K562 (cell line): Measurements from ENCODE around the gene MAML1. TPM values are rescaled to one million over a fixed set of nuclear protein-coding genes. Genes with fewer than 3 reads are reported as not detected.
A peak's percentile ranks its signal among the peaks of the same experiment; 100 is the strongest.

Experiments
- EGR1 ChIP-seq: fragments of 450-650 bp; conservative IDR thresholded peaks from 2 replicates; pipeline ENCODE4 v1.6.1; 2017; ENCODE audit warnings: mild to moderate bottlenecking
- FOXJ2 ChIP-seq: fragments of 200-800 bp; sonication (Bioruptor generic); IDR thresholded peaks from 2 replicates; pipeline ENCODE4 v1.6.1; 2016; ENCODE audit warnings: missing genetic modification characterization, missing compliant biosample characterization
- JUNB ChIP-seq: fragments of 450-650 bp; formaldehyde crosslinking; conservative IDR thresholded peaks from 2 replicates; pipeline ENCODE4 v1.4.0; 2020; ENCODE audit warnings: mild to moderate bottlenecking
- NFXL1 ChIP-seq: fragments of 450-650 bp; formaldehyde crosslinking; IDR thresholded peaks from 2 replicates; pipeline ENCODE4 v1.4.0; 2021; ENCODE audit warnings: mild to moderate bottlenecking
- POLR2H ChIP-seq: IDR thresholded peaks from 2 replicates; pipeline ENCODE4 v1.6.1; 2016; ENCODE audit warnings: missing genetic modification characterization, low read depth, mild to moderate bottlenecking, control low read depth, missing compliant biosample characterization, moderate library complexity
- RBFOX2 ChIP-seq: fragments of 200-400 bp; formaldehyde crosslinking; IDR thresholded peaks from 2 replicates; pipeline ENCODE4 v1.6.1; 2017; ENCODE audit warnings: low read depth, mild to moderate bottlenecking, low read length, moderate library complexity
- ZNF197 ChIP-seq: fragments of 200-800 bp; sonication (Bioruptor generic); IDR thresholded peaks from 2 replicates; pipeline ENCODE4 v1.6.1; 2016; ENCODE audit warnings: low read depth, missing genetic modification characterization, missing compliant biosample characterization
- polyA plus RNA-seq, 8 experiments: library from polyadenylated mRNA; depleted of rRNA in 4 of 8; stranded (reverse) in 5 of 8; unstranded in 3 of 8; fragments of >200 nt; fragmentation: Nextera tagmentation in 2 of 8; fragmentation: Illumina TruSeq in 1 of 8; extraction: Ambion mirVana in 2 of 8; extraction: Trizol in 1 of 8; gene quantifications; 2 replicates each; pipeline versions ENCODE4 v1.2.1 to v1.2.3, GENCODE V29; 2011 to 2014; ENCODE audit warnings: inconsistent platforms in 1 of 8, missing spikeins in 1 of 8
- total RNA-seq, 7 experiments: library from RNA; depleted of rRNA in 6 of 7; stranded (reverse); fragments of >200 nt in 6 of 7; fragmentation: Illumina TruSeq in 2 of 7; extraction: Trizol in 2 of 7; gene quantifications; 2 replicates each; pipeline versions ENCODE4 v1.2.1 to v1.2.3, GENCODE V29; 2011 to 2021; ENCODE audit warnings: low replicate concordance in 1 of 7
- TF ChIP-seq, protein P1 (sequence below): fragments of 450-650 bp; IDR thresholded peaks from 2 replicates; pipeline ENCODE4 v1.6.1; 2016; ENCODE audit warnings: mild to moderate bottlenecking, moderate library complexity
- TF ChIP-seq, protein P2 (sequence below): fragments of 200-800 bp; sonication (Bioruptor generic); IDR thresholded peaks from 2 replicates; pipeline ENCODE4 v1.6.1; 2017; ENCODE audit warnings: missing genetic modification characterization, missing compliant biosample characterization
- TF ChIP-seq, protein P3 (sequence below): fragments of 450-650 bp; IDR thresholded peaks from 2 replicates; pipeline ENCODE4 v1.6.1; 2018; ENCODE audit not compliant: partially characterized antibody

The MAML1 gene
- total and polyA plus RNA-seq, 9 of the 15 experiments (the other 6 are each of a cell fraction or from before 2014, with no cell fraction given), result 0.32 to 18.4 (median 7.0) TPM

DNA sequence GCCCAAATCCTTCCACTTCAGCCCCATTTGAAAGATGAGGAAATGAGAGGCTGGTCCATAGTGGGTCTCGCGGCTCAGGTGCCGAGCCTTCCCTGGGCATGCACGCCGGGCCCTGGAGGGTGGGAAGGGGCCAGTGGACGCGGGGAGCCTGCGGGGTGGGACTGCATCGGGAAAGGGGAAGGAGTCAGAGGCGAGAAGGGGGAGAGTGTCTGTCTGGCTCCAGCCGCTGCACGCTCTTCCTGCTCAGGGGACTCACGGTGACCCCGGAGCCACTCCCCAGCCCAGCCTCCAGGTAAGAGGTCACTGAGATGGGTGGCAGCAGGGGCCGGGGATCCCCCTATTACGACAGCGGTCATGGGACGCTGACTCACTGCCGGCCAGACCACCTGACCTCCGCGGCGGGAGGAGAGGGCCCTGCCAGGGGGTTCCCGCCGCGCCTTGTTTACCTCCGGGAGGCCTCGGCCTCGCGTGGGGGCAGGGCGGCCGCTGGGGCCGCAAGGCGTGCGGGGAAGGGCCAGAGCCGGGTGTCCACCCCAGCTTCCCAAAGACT lies 86.2 kb downstream of the MAML1 start (continued):
- TF ChIP-seq, protein P1, sequence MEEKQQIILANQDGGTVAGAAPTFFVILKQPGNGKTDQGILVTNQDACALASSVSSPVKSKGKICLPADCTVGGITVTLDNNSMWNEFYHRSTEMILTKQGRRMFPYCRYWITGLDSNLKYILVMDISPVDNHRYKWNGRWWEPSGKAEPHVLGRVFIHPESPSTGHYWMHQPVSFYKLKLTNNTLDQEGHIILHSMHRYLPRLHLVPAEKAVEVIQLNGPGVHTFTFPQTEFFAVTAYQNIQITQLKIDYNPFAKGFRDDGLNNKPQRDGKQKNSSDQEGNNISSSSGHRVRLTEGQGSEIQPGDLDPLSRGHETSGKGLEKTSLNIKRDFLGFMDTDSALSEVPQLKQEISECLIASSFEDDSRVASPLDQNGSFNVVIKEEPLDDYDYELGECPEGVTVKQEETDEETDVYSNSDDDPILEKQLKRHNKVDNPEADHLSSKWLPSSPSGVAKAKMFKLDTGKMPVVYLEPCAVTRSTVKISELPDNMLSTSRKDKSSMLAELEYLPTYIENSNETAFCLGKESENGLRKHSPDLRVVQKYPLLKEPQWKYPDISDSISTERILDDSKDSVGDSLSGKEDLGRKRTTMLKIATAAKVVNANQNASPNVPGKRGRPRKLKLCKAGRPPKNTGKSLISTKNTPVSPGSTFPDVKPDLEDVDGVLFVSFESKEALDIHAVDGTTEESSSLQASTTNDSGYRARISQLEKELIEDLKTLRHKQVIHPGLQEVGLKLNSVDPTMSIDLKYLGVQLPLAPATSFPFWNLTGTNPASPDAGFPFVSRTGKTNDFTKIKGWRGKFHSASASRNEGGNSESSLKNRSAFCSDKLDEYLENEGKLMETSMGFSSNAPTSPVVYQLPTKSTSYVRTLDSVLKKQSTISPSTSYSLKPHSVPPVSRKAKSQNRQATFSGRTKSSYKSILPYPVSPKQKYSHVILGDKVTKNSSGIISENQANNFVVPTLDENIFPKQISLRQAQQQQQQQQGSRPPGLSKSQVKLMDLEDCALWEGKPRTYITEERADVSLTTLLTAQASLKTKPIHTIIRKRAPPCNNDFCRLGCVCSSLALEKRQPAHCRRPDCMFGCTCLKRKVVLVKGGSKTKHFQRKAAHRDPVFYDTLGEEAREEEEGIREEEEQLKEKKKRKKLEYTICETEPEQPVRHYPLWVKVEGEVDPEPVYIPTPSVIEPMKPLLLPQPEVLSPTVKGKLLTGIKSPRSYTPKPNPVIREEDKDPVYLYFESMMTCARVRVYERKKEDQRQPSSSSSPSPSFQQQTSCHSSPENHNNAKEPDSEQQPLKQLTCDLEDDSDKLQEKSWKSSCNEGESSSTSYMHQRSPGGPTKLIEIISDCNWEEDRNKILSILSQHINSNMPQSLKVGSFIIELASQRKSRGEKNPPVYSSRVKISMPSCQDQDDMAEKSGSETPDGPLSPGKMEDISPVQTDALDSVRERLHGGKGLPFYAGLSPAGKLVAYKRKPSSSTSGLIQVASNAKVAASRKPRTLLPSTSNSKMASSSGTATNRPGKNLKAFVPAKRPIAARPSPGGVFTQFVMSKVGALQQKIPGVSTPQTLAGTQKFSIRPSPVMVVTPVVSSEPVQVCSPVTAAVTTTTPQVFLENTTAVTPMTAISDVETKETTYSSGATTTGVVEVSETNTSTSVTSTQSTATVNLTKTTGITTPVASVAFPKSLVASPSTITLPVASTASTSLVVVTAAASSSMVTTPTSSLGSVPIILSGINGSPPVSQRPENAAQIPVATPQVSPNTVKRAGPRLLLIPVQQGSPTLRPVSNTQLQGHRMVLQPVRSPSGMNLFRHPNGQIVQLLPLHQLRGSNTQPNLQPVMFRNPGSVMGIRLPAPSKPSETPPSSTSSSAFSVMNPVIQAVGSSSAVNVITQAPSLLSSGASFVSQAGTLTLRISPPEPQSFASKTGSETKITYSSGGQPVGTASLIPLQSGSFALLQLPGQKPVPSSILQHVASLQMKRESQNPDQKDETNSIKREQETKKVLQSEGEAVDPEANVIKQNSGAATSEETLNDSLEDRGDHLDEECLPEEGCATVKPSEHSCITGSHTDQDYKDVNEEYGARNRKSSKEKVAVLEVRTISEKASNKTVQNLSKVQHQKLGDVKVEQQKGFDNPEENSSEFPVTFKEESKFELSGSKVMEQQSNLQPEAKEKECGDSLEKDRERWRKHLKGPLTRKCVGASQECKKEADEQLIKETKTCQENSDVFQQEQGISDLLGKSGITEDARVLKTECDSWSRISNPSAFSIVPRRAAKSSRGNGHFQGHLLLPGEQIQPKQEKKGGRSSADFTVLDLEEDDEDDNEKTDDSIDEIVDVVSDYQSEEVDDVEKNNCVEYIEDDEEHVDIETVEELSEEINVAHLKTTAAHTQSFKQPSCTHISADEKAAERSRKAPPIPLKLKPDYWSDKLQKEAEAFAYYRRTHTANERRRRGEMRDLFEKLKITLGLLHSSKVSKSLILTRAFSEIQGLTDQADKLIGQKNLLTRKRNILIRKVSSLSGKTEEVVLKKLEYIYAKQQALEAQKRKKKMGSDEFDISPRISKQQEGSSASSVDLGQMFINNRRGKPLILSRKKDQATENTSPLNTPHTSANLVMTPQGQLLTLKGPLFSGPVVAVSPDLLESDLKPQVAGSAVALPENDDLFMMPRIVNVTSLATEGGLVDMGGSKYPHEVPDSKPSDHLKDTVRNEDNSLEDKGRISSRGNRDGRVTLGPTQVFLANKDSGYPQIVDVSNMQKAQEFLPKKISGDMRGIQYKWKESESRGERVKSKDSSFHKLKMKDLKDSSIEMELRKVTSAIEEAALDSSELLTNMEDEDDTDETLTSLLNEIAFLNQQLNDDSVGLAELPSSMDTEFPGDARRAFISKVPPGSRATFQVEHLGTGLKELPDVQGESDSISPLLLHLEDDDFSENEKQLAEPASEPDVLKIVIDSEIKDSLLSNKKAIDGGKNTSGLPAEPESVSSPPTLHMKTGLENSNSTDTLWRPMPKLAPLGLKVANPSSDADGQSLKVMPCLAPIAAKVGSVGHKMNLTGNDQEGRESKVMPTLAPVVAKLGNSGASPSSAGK, result no peak
- TF ChIP-seq FOXJ2 (tag) (peak; percentile 97), EGR1 (peak; percentile 42; the same call in 1 of the 2 replicates), POLR2H (tag) (peak; percentile 56), RBFOX2 (peak; percentile 82), JUNB (CRISPR knock-in tag) (0 out of 2 replicates have a peak, but pooled peaks have one; percentile 57), ZNF197 (CRISPR knock-in tag) (peak; percentile 18; the same call in 1 of the 2 replicates), NFXL1 (CRISPR knock-in tag) (no peak)
- TF ChIP-seq, protein P2, sequence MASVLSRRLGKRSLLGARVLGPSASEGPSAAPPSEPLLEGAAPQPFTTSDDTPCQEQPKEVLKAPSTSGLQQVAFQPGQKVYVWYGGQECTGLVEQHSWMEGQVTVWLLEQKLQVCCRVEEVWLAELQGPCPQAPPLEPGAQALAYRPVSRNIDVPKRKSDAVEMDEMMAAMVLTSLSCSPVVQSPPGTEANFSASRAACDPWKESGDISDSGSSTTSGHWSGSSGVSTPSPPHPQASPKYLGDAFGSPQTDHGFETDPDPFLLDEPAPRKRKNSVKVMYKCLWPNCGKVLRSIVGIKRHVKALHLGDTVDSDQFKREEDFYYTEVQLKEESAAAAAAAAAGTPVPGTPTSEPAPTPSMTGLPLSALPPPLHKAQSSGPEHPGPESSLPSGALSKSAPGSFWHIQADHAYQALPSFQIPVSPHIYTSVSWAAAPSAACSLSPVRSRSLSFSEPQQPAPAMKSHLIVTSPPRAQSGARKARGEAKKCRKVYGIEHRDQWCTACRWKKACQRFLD (CRISPR knock-in tag), result peak; percentile 88
- TF ChIP-seq, protein P3, sequence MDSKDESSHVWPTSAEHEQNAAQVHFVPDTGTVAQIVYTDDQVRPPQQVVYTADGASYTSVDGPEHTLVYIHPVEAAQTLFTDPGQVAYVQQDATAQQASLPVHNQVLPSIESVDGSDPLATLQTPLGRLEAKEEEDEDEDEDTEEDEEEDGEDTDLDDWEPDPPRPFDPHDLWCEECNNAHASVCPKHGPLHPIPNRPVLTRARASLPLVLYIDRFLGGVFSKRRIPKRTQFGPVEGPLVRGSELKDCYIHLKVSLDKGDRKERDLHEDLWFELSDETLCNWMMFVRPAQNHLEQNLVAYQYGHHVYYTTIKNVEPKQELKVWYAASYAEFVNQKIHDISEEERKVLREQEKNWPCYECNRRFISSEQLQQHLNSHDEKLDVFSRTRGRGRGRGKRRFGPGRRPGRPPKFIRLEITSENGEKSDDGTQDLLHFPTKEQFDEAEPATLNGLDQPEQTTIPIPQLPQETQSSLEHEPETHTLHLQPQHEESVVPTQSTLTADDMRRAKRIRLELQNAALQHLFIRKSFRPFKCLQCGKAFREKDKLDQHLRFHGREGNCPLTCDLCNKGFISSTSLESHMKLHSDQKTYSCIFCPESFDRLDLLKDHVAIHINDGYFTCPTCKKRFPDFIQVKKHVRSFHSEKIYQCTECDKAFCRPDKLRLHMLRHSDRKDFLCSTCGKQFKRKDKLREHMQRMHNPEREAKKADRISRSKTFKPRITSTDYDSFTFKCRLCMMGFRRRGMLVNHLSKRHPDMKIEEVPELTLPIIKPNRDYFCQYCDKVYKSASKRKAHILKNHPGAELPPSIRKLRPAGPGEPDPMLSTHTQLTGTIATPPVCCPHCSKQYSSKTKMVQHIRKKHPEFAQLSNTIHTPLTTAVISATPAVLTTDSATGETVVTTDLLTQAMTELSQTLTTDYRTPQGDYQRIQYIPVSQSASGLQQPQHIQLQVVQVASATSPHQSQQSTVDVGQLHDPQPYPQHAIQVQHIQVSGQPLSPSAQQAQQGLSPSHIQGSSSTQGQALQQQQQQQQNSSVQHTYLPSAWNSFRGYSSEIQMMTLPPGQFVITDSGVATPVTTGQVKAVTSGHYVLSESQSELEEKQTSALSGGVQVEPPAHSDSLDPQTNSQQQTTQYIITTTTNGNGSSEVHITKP, result peak; percentile 88
